ENCODE measurements around the gene TPBGL.
"Not testable (repeated sequence)": the region's sequence is repeated elsewhere in the genome, so short reads cannot be mapped to it uniquely, and the experiment has no call there.

TPBGL gene

DNA sequence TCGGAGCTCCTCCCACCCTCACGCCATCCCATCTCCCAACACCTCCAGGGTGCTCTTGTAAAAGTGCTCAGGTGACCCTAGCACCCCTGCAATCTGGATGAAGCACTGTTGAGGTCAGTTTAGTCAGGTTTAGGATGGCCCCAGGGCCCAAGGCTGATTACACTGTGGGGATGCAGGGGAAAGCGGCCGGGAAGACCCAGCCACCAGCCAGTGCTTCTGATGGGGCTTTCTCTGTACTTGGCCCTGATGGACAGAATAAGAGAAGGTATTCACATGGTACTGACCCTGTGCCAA lies 28.7 kb downstream of the TPBGL start:
- Histone ChIP-seq H3K4me1 (ENCODE audit: insufficient read depth, low read length) (no peaks in the 10 kb centered on the region), H3K4me3 (ENCODE audit: low read length) (no peak overlapping the region), H3K36me3 (ENCODE audit: insufficient read depth, low read depth, low read length) (peaks cover 3% of the 10 kb centered on the region; the same call in 1 of the 2 replicates), H3K9me3 (ENCODE audit: insufficient read depth, low read depth, low read length) (no peaks in the 10 kb centered on the region), H3K27me3 (ENCODE audit: insufficient read depth, low read length) (no peaks in the 10 kb centered on the region), H3K27ac (ENCODE audit: low read length) (no peak overlapping the region), H3K9ac (ENCODE audit: low read depth, low read length) (no peak overlapping the region)

- Histone ChIP-seq H3K36me3 (ENCODE audit: insufficient read depth, low read depth, low read length) (peaks cover 3% of the 10 kb centered on the region; the same call in 1 of the 2 replicates), H3K27me3 (ENCODE audit: insufficient read depth, low read length) (no peaks in the 10 kb centered on the region), H3K4me3 (ENCODE audit: low read length) (no peak overlapping the region), H3K9me3 (ENCODE audit: insufficient read depth, low read depth, low read length) (no peaks in the 10 kb centered on the region), H3K4me1 (ENCODE audit: insufficient read depth, low read length) (no peaks in the 10 kb centered on the region), H3K27ac (ENCODE audit: low read length) (no peak overlapping the region), H3K9ac (ENCODE audit: low read depth, low read length) (no peak overlapping the region)
Observed at GRCh38 chr11:75269896-75270295, 29.3 kb downstream of the TPBGL start.

DNA sequence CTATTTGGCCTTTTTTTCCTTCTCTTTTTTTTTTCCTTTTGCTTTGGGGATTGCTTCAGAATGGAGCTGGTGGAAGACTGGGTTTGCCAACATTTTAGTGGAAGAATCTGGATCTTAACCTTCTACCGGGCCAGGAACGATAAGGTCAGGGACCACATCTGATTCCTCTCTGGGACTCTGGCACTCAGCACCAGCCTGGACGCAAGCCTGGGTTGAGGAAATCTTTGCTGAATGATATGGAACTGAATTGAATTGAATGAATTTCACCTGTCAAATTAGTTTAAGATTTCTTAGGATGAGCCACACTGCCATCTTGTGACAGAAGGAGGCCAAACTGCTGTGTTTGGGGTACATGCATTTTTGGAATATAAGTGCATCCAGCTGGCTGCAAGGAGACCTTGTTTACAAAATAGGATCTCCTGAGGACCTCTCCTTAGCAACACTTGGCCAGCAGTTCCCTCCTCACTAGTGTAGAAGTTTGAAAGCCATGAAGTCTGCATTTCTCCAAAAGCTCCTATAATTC lies 30.4 kb downstream of the TPBGL start:
- Histone ChIP-seq H3K27ac (ENCODE audit: low read length) (no peak overlapping the region), H3K4me3 (ENCODE audit: low read length) (no peak overlapping the region), H3K27me3 (ENCODE audit: insufficient read depth, low read length) (no peaks in the 10 kb centered on the region), H3K9ac (ENCODE audit: low read depth, low read length) (no peak overlapping the region), H3K4me1 (ENCODE audit: insufficient read depth, low read length) (no peaks in the 10 kb centered on the region), H3K9me3 (ENCODE audit: insufficient read depth, low read depth, low read length) (no peaks in the 10 kb centered on the region), H3K36me3 (ENCODE audit: insufficient read depth, low read depth, low read length) (peaks cover 3% of the 10 kb centered on the region; the same call in 1 of the 2 replicates)

DNA sequence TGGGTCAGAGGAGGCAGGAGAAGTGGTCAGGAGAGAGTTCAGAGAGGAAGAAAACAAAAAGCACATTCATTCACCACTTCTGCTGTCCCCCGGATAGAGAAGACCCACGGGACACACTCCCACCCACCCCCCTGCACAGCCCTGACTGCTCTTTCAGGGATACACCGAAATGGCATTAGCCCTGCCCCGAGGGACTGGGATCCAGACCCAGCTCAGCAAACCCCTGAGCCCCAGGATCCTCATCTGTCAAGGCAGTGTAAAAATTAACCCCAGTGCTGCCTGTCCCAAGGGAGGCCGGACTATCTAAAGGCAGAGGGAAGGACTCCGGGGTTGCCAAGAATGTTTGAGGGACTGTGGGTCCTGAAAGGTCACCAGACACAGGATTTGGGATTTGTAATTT lies 31.2 kb downstream of the TPBGL start:
- Histone ChIP-seq H3K9me3 (ENCODE audit: insufficient read depth, low read depth, low read length) (no peaks in the 10 kb centered on the region), H3K4me1 (ENCODE audit: insufficient read depth, low read length) (no peaks in the 10 kb centered on the region), H3K27ac (ENCODE audit: low read length) (no peak overlapping the region), H3K4me3 (ENCODE audit: low read length) (no peak overlapping the region), H3K9ac (ENCODE audit: low read depth, low read length) (no peak overlapping the region), H3K27me3 (ENCODE audit: insufficient read depth, low read length) (no peaks in the 10 kb centered on the region), H3K36me3 (ENCODE audit: insufficient read depth, low read depth, low read length) (peaks cover 3% of the 10 kb centered on the region; the same call in 1 of the 2 replicates)

DNA sequence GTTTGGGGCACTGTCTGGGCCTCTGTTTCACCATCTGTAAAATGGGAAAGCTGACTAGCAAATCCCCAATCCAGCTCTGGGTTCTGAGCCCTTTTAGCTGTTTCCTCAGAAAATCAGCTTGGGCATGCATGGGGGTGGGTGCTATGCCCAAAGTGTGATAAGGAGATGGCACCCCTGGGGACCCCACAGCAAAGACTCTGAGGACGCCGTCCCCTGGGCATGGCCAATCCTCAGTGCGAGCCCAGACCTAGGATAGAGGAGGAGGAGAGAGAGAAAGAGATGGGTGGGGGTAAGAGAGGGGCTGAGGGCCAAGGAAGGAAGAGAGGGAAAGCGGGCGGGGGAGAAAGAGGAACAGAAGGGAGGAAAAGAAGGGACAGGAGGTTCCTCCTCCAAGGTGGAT lies 31.8 kb downstream of the TPBGL start:
- H3K9ac ChIP-seq (ENCODE audit: low read depth, low read length) = no peak overlapping the region
- no peak overlapping the region for H3K27ac ChIP-seq (ENCODE audit: low read length)

DNA sequence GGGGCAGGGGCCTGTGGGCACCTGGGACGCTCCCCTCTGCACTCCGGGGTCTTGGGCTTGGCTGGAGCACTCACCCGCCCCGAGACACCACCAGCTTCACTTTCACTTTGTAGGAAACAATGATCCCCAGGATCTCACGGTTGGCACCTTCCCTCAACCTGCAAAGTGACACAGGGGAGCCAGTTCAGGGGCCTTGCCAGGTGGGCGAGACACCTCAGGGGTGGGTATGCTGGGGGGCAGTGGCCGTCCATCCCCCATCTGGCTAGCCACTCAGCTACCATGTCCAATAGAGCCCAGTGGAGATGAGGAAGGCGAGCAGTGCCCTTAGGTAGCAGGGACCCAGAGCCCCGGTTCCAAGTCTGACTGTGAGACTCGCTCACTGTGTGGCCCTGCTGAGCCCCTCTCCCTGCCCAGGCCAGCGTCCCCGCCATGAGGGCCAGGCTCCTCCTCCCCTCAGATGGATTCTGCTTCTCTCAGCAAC lies 32.3 kb downstream of the TPBGL start:
- no peaks in the 10 kb centered on the region for H3K9me3 ChIP-seq (ENCODE audit: insufficient read depth, low read depth, low read length)
- no peak overlapping the region for H3K4me3 ChIP-seq (ENCODE audit: low read length)
- no peaks in the 10 kb centered on the region for H3K27me3 ChIP-seq (ENCODE audit: insufficient read depth, low read length)
- peaks cover 3% of the 10 kb centered on the region; the same call in 1 of the 2 replicates for H3K36me3 ChIP-seq (ENCODE audit: insufficient read depth, low read depth, low read length)
- H3K4me1 ChIP-seq (ENCODE audit: insufficient read depth, low read length) = no peaks in the 10 kb centered on the region
- H3K27ac ChIP-seq (ENCODE audit: low read length) = no peak overlapping the region
- H3K9ac ChIP-seq (ENCODE audit: low read depth, low read length) = no peak overlapping the region

More for the DNA sequence above, 31.8 kb downstream of the TPBGL start:
- Histone ChIP-seq H3K4me1 (ENCODE audit: insufficient read depth, low read length) (no peaks in the 10 kb centered on the region), H3K4me3 (ENCODE audit: low read length) (no peak overlapping the region), H3K9me3 (ENCODE audit: insufficient read depth, low read depth, low read length) (no peaks in the 10 kb centered on the region), H3K36me3 (ENCODE audit: insufficient read depth, low read depth, low read length) (peaks cover 3% of the 10 kb centered on the region; the same call in 1 of the 2 replicates), H3K27me3 (ENCODE audit: insufficient read depth, low read length) (no peaks in the 10 kb centered on the region)

DNA sequence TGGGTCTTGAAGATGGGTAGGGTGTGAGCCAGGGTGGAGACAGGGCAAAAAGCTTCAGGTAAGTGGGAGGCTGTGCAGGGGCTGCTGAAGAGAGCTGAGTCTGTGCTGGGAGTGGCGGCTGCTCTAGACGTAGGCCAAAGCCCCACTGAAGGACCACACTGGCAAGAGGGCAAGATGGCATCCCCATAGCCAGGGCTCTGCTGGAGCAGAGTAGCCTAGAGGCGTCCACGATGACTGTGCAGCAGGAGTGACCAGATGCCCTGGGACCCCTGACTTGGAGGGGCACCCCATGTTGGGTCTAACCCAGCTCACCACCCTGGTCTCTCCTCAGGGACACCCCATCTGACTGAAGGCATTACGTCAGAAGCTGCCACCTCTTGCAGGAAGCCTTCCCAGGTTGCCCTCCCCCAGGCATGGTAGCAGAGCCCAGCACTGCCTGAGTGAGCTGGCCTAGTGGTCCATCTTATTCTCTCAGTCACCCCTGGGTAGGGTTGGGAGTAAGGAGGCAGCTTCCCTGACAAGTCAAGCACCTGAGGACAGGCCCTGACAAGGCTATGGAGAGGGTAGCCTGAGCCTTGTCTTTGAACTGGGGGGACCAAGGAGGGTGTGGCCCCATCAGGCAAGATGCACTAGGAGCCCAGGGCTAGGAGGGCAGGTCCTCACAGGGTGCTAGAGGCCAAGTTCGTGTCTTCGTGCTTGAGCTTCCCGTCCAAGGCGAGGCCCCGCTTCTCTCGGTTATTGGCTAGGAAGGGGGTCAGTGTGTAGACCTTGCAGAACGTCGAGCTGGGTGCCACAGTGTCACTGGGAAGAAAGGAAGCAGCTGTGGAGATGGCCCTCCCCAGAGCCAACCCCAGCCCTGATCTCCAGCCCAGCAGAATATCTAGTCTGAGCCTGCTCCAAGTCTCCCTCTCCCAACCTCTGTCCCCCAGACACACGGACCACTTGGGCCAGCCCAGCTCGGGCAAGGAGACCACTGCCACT lies 33.1 kb downstream of the TPBGL start:
- H3K4me1 ChIP-seq (ENCODE audit: insufficient read depth, low read length) = no peaks in the 10 kb centered on the region
- H3K9ac ChIP-seq (ENCODE audit: low read depth, low read length) = no peak overlapping the region
- H3K4me3 ChIP-seq (ENCODE audit: low read length) = no peak overlapping the region
- no peak overlapping the region for H3K27ac ChIP-seq (ENCODE audit: low read length)
- no peaks in the 10 kb centered on the region for H3K9me3 ChIP-seq (ENCODE audit: insufficient read depth, low read depth, low read length)
- H3K36me3 ChIP-seq (ENCODE audit: insufficient read depth, low read depth, low read length) = peaks cover 3% of the 10 kb centered on the region; the same call in 1 of the 2 replicates
- no peaks in the 10 kb centered on the region for H3K27me3 ChIP-seq (ENCODE audit: insufficient read depth, low read length)

DNA sequence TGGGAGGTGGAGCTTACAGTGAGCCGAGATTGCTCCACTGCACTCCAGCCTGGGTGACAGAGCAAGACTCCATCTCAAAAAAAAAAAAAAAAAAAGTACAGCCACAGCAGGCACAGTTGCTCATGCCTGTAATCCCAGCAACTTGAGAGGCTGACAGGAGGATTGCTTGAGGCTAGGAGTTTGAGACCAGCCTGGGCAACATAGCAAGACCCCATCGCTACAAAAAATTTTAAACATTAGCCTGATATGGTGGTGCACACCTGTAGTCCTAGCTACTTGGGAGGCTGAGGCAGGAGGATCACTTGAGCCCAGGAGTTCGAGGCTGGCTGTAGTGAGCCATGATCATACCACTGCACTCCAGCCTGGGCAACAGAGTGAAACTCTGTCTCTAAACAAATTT lies 34.1 kb downstream of the TPBGL start:
- not testable (repeated sequence) for H3K27me3 ChIP-seq (ENCODE audit: insufficient read depth, low read length); H3K4me1 ChIP-seq (ENCODE audit: insufficient read depth, low read length); H3K27ac ChIP-seq (ENCODE audit: low read length); H3K9me3 ChIP-seq (ENCODE audit: insufficient read depth, low read depth, low read length); H3K36me3 ChIP-seq (ENCODE audit: insufficient read depth, low read depth, low read length); H3K4me3 ChIP-seq (ENCODE audit: low read length); H3K9ac ChIP-seq (ENCODE audit: low read depth, low read length)

GRCh38 chr11:75275581-75275980 lies 35.0 kb downstream of the TPBGL start:
- H3K36me3 ChIP-seq (ENCODE audit: insufficient read depth, low read depth, low read length) = peaks cover 3% of the 10 kb centered on the region; the same call in 1 of the 2 replicates
- no peaks in the 10 kb centered on the region for H3K9me3 ChIP-seq (ENCODE audit: insufficient read depth, low read depth, low read length)
- no peaks in the 10 kb centered on the region for H3K4me1 ChIP-seq (ENCODE audit: insufficient read depth, low read length)
- no peak overlapping the region for H3K4me3 ChIP-seq (ENCODE audit: low read length)
- H3K27me3 ChIP-seq (ENCODE audit: insufficient read depth, low read length) = no peaks in the 10 kb centered on the region
- no peak overlapping the region for H3K9ac ChIP-seq (ENCODE audit: low read depth, low read length)
- no peak overlapping the region for H3K27ac ChIP-seq (ENCODE audit: low read length)

GRCh38 chr11:75276186-75276585 lies 35.6 kb downstream of the TPBGL start:
- no peak overlapping the region for H3K4me3 ChIP-seq (ENCODE audit: low read length)
- H3K9me3 ChIP-seq (ENCODE audit: insufficient read depth, low read depth, low read length) = no peaks in the 10 kb centered on the region
- no peaks in the 10 kb centered on the region for H3K4me1 ChIP-seq (ENCODE audit: insufficient read depth, low read length)
- no peak overlapping the region for H3K9ac ChIP-seq (ENCODE audit: low read depth, low read length)
- peaks cover 3% of the 10 kb centered on the region; the same call in 1 of the 2 replicates for H3K36me3 ChIP-seq (ENCODE audit: insufficient read depth, low read depth, low read length)
- no peak overlapping the region for H3K27ac ChIP-seq (ENCODE audit: low read length)
- no peaks in the 10 kb centered on the region for H3K27me3 ChIP-seq (ENCODE audit: insufficient read depth, low read length)

DNA sequence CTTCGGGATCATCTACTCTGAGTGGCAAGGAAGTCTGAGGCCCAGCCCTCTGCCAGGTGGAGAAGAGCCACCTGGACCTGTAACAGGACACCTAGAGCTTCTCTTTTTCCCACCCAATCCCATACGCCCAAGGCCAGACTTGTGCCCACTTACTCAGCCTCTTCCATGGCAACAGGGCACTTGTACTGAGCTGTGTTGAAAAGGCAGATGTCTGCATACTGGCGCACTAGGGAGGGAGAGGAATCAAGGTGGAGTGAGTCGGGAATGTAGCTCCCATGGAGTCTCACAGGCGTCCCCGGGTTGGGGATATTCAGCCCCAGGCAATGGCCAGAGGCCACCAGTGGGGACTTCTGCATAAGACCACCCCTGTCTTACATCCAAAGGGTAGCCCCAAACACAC lies 36.1 kb downstream of the TPBGL start:
- Histone ChIP-seq H3K36me3 (ENCODE audit: insufficient read depth, low read depth, low read length) (peaks cover 3% of the 10 kb centered on the region; the same call in 1 of the 2 replicates), H3K4me1 (ENCODE audit: insufficient read depth, low read length) (no peaks in the 10 kb centered on the region), H3K9me3 (ENCODE audit: insufficient read depth, low read depth, low read length) (no peaks in the 10 kb centered on the region), H3K27ac (ENCODE audit: low read length) (no peak overlapping the region), H3K27me3 (ENCODE audit: insufficient read depth, low read length) (no peaks in the 10 kb centered on the region), H3K4me3 (ENCODE audit: low read length) (no peak overlapping the region), H3K9ac (ENCODE audit: low read depth, low read length) (no peak overlapping the region)
